Hepatocyte (in vitro differentiated cells): Measurements from ENCODE around the gene AREL1. TPM values are rescaled to one million over a fixed set of nuclear protein-coding genes. Genes with fewer than 3 reads are reported as not detected.

Source experiments
- DNase-seq: peaks from one replicate; pipeline ENCODE4 v3.0.0-alpha.2; 2016; ENCODE audit warnings: low spot score
- H2AFZ ChIP-seq: fragments of 200-600 bp; sonication (generic); 2 replicates; pipeline ENCODE4 v1.6.0; 2016; ENCODE audit warnings: antibody characterized with exemption, mild to moderate bottlenecking
- H3K27ac ChIP-seq: fragments of 200-600 bp; sonication (generic); 2 replicates; pipeline ENCODE4 v1.5.1; 2016; ENCODE audit warnings: mild to moderate bottlenecking
- H3K27me3 ChIP-seq: fragments of 200-600 bp; sonication (generic); 2 replicates; pipeline ENCODE4 v1.6.1; 2016
- H3K36me3 ChIP-seq: fragments of 200-600 bp; sonication (generic); replicated peaks from 2 replicates; pipeline ENCODE4 v1.5.1; 2016; ENCODE audit warnings: low read depth; ENCODE audit not compliant: insufficient read depth
- H3K4me1 ChIP-seq: fragments of 200-600 bp; sonication (generic); 2 replicates; pipeline ENCODE4 v1.5.1; 2016; ENCODE audit warnings: mild to moderate bottlenecking, moderate library complexity; ENCODE audit not compliant: insufficient read depth
- H3K4me2 ChIP-seq: fragments of 200-600 bp; sonication (generic); 2 replicates; pipeline ENCODE4 v1.6.0; 2016
- H3K4me3 ChIP-seq: fragments of 200-600 bp; sonication (generic); 2 replicates; pipeline ENCODE4 v1.5.1; 2016; ENCODE audit warnings: mild to moderate bottlenecking
- H3K79me2 ChIP-seq: fragments of 200-600 bp; sonication (generic); 2 replicates; pipeline ENCODE4 v1.6.0; 2017; ENCODE audit warnings: mild to moderate bottlenecking
- H3K9me2 ChIP-seq: fragments of 200-600 bp; sonication (generic); replicated peaks from 2 replicates; pipeline ENCODE4 v1.6.0; 2017; ENCODE audit warnings: mild to moderate bottlenecking; ENCODE audit not compliant: insufficient read depth
- H3K9me3 ChIP-seq: fragments of 200-600 bp; sonication (generic); 2 replicates; pipeline ENCODE4 v1.5.1; 2016; ENCODE audit warnings: low read depth, mild to moderate bottlenecking
- H4K20me1 ChIP-seq: fragments of 200-600 bp; sonication (generic); 2 replicates; pipeline ENCODE4 v1.6.0; 2016; ENCODE audit warnings: mild to moderate bottlenecking; ENCODE audit not compliant: insufficient read depth, poor library complexity, severe bottlenecking
- EZH2 ChIP-seq: fragments of 200-600 bp; sonication (generic); IDR thresholded peaks from 2 replicates; pipeline ENCODE4 v1.6.1; 2016; ENCODE audit warnings: antibody characterized with exemption, mild to moderate bottlenecking, borderline replicate concordance
- EZH2phosphoT487 ChIP-seq: fragments of 200-600 bp; sonication (generic); IDR thresholded peaks from one replicate; pipeline ENCODE4 v1.6.1; 2018; ENCODE audit warnings: antibody characterized with exemption, mild to moderate bottlenecking, low read depth, moderate library complexity; ENCODE audit not compliant: unreplicated experiment, severe bottlenecking
- WGBS: methylation state at CpG from one replicate; pipeline ENCODE4 v1.1.6; 2016; ENCODE audit warnings: low lambda C conversion rate; ENCODE audit errors: missing lambda C conversion rate; 5-methylcytosine and 5-hydroxymethylcytosine counted together
- polyA plus RNA-seq: library from polyadenylated mRNA; unstranded; fragments of >200 nt; fragmentation: Nextera tagmentation; extraction: Ambion mirVana; gene quantifications from 2 replicates; pipeline ENCODE4 v1.2.1, GENCODE V29; 2016
- total RNA-seq: library from RNA; depleted of rRNA; stranded (reverse); fragments of >200 nt; gene quantifications from 2 replicates; pipeline ENCODE4 v1.2.3, GENCODE V29; 2014
- TF ChIP-seq, protein P1 (sequence below): fragments of 200-600 bp; sonication (generic); IDR thresholded peaks from 2 replicates; pipeline ENCODE4 v1.5.1; 2016; ENCODE audit warnings: antibody characterized with exemption, mild to moderate bottlenecking; ENCODE audit not compliant: poor library complexity

AREL1 gene
- total and polyA plus RNA-seq, 2 experiments from 2014 or later = 11.4 to 31.7 TPM

DNA sequence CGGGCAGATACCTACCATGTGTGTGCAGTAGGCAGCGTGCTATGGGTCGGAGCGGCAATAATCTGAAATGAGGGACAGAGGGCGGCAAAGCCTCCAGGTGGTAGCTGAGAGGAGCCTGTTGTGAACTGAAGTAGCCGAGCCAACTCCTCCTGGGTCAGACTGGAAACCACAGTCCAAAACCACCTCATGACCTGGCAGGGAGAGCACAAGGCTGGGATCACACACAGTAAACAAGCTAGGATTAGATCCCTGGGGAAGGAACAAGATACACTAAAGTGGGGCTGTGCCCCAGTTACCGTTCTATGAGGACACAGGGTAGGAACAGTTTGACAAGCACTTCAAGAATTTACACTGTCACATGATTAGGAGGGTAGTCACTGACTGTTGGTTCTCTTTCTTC is 49.0 kb downstream of the AREL1 start:
- no peaks in the 10 kb centered on the region for H3K9me2 ChIP-seq
- TF ChIP-seq, protein P1, sequence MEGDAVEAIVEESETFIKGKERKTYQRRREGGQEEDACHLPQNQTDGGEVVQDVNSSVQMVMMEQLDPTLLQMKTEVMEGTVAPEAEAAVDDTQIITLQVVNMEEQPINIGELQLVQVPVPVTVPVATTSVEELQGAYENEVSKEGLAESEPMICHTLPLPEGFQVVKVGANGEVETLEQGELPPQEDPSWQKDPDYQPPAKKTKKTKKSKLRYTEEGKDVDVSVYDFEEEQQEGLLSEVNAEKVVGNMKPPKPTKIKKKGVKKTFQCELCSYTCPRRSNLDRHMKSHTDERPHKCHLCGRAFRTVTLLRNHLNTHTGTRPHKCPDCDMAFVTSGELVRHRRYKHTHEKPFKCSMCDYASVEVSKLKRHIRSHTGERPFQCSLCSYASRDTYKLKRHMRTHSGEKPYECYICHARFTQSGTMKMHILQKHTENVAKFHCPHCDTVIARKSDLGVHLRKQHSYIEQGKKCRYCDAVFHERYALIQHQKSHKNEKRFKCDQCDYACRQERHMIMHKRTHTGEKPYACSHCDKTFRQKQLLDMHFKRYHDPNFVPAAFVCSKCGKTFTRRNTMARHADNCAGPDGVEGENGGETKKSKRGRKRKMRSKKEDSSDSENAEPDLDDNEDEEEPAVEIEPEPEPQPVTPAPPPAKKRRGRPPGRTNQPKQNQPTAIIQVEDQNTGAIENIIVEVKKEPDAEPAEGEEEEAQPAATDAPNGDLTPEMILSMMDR = no peak
- TF ChIP-seq EZH2phosphoT487 (no peak), EZH2 (no peak)

DNA sequence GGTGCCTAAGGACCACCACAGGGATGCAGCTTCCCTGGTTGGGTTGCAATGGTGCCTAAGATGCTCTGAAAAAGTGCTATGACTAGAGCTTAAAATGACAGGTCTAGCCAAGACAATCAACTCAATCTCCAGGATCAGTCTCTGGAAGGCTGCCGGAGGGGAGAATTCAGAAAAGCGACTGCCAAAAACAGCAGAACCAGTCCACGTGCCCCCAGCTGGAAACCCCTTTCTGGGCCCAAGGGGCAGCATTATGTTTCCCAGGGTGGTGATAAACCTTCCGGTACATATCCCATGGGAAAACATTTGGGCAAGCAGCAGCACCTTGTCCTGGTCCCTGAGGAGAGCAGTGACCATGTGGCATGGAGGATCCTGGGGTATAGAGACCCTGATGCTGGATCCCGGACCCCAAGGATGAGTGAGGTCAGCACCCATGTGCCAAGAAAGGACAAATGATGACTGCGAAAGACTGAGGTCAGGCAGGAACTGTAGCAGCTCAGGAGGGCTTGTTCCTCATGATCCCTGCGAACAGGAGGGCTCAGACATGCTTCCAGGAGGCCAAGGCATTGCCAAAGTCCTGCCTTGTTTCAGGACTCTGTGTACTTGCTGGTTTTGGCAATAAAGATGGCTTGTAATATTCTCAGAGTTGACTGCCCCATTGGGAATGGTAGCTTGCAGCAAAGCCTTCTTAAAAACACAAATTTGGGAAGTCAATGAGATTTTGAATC is 51.0 kb downstream of the AREL1 start:
- no peaks in the 10 kb centered on the region for H3K9me2 ChIP-seq
- H3K4me2 ChIP-seq = no peak overlapping the region
- no peaks in the 10 kb centered on the region for H3K9me3 ChIP-seq
- 95% methylated on average over 7 of the region's 7 CpGs for WGBS
- no peaks in the 10 kb centered on the region for H3K79me2 ChIP-seq
- H3K4me3 ChIP-seq = no peak overlapping the region
- H3K27me3 ChIP-seq = no peaks in the 10 kb centered on the region
- TF ChIP-seq, protein P1 = no peak
- TF ChIP-seq EZH2phosphoT487 = no peak
- TF ChIP-seq EZH2 = no peak
- no peak for DNase-seq
- H3K27ac ChIP-seq = no peak overlapping the region
- H3K4me1 ChIP-seq = no peaks in the 10 kb centered on the region
- H2AFZ ChIP-seq = no peak overlapping the region
- no peaks in the 10 kb centered on the region for H3K36me3 ChIP-seq
- H4K20me1 ChIP-seq = no peaks in the 10 kb centered on the region

More for the DNA sequence above, 49.0 kb downstream of the AREL1 start:
- no peak overlapping the region for H2AFZ ChIP-seq
- DNase-seq = no peak
- no peak overlapping the region for H3K4me3 ChIP-seq
- no peaks in the 10 kb centered on the region for H3K27me3 ChIP-seq
- no peaks in the 10 kb centered on the region for H4K20me1 ChIP-seq
- no peaks in the 10 kb centered on the region for H3K79me2 ChIP-seq
- H3K4me1 ChIP-seq = no peaks in the 10 kb centered on the region
- no peaks in the 10 kb centered on the region for H3K36me3 ChIP-seq
- H3K27ac ChIP-seq = no peak overlapping the region
- H3K4me2 ChIP-seq = no peak overlapping the region
- 86% methylated on average over 7 of the region's 7 CpGs for WGBS
- no peaks in the 10 kb centered on the region for H3K9me3 ChIP-seq

DNA sequence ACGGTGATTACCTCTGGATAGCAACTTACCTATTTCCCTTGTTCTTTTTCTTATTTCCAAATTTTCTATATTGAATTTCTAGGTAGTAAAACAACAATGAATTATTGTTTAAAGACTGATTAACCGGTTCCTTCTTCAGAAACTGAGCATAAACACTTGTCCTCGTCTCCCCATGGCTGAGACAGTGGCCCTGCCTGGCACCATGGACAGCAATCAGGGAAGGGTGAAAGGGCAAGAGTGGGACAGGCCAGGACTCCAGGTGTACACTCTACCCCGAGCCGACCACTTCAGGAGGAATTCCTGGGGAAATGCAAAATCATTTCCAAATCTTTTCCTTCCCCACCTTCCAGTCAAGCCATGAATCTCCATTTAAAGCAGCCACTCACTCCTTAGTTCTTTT is 52.0 kb downstream of the AREL1 start:
- no peaks in the 10 kb centered on the region for H3K36me3 ChIP-seq
- no peaks in the 10 kb centered on the region for H3K4me1 ChIP-seq
- H3K4me3 ChIP-seq = no peak overlapping the region
- H3K27me3 ChIP-seq = no peaks in the 10 kb centered on the region
- no peak overlapping the region for H2AFZ ChIP-seq
- no peaks in the 10 kb centered on the region for H3K79me2 ChIP-seq
- no peaks in the 10 kb centered on the region for H4K20me1 ChIP-seq
- H3K27ac ChIP-seq = no peak overlapping the region
- H3K4me2 ChIP-seq = no peak overlapping the region
- H3K9me2 ChIP-seq = no peaks in the 10 kb centered on the region
- no peak for TF ChIP-seq EZH2phosphoT487
- no peak for TF ChIP-seq EZH2
- TF ChIP-seq, protein P1 = no peak
- WGBS = 86% methylated on average over 5 of the region's 5 CpGs
- DNase-seq = no peak
- no peaks in the 10 kb centered on the region for H3K9me3 ChIP-seq
